Measurements from ENCODE around the gene CTBS. TPM values are rescaled to one million over a fixed set of nuclear protein-coding genes. Genes with fewer than 3 reads are reported as not detected.

The CTBS gene, protein sequence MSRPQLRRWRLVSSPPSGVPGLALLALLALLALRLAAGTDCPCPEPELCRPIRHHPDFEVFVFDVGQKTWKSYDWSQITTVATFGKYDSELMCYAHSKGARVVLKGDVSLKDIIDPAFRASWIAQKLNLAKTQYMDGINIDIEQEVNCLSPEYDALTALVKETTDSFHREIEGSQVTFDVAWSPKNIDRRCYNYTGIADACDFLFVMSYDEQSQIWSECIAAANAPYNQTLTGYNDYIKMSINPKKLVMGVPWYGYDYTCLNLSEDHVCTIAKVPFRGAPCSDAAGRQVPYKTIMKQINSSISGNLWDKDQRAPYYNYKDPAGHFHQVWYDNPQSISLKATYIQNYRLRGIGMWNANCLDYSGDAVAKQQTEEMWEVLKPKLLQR
- total RNA-seq: 7.6 TPM
- polyA plus RNA-seq: 12.5 TPM
- long read RNA-seq, donor 1, partial matches to known transcripts: 0 of 1 reads
- long read RNA-seq, donor 1, other reads (novel, unspliced or antisense): 0 of 1 reads
- long read RNA-seq, donor 2, full-length matches to known transcripts: 6 of 6 reads
- long read RNA-seq, donor 2, partial matches to known transcripts: 0 of 6 reads
- long read RNA-seq, donor 2, other reads (novel, unspliced or antisense): 0 of 6 reads
- long read RNA-seq, donor 3, full-length matches to known transcripts: 1 of 1 reads
- long read RNA-seq, donor 3, partial matches to known transcripts: 0 of 1 reads
- long read RNA-seq, donor 3, other reads (novel, unspliced or antisense): 0 of 1 reads
- long read RNA-seq, donor 4, full-length matches to known transcripts: 3 of 3 reads
- long read RNA-seq, donor 4, partial matches to known transcripts: 0 of 3 reads
- long read RNA-seq, donor 4, other reads (novel, unspliced or antisense): 0 of 3 reads
- long read RNA-seq, donor 5, full-length matches to known transcripts: 7 of 7 reads
- long read RNA-seq, donor 5, partial matches to known transcripts: 0 of 7 reads
- long read RNA-seq, donor 5, other reads (novel, unspliced or antisense): 0 of 7 reads
- long read RNA-seq, donor 6, full-length matches to known transcripts: 5 of 5 reads
- long read RNA-seq, donor 6, partial matches to known transcripts: 0 of 5 reads
- long read RNA-seq, donor 6, other reads (novel, unspliced or antisense): 0 of 5 reads
- long read RNA-seq, donor 7, full-length matches to known transcripts: 3 of 3 reads
- long read RNA-seq, donor 7, partial matches to known transcripts: 0 of 3 reads
- long read RNA-seq, donor 7, other reads (novel, unspliced or antisense): 0 of 3 reads
- long read RNA-seq, donor 8, full-length matches to known transcripts: 2 of 2 reads
- long read RNA-seq, donor 8, partial matches to known transcripts: 0 of 2 reads
- long read RNA-seq, donor 8, other reads (novel, unspliced or antisense): 0 of 2 reads
- long read RNA-seq, donor 9, full-length matches to known transcripts: 6 of 6 reads
- long read RNA-seq, donor 9, partial matches to known transcripts: 0 of 6 reads
- long read RNA-seq, donor 9, other reads (novel, unspliced or antisense): 0 of 6 reads
- long read RNA-seq, donor 10, full-length matches to known transcripts: 7 of 7 reads
- long read RNA-seq, donor 10, partial matches to known transcripts: 0 of 7 reads
- long read RNA-seq, donor 10, other reads (novel, unspliced or antisense): 0 of 7 reads

DNA sequence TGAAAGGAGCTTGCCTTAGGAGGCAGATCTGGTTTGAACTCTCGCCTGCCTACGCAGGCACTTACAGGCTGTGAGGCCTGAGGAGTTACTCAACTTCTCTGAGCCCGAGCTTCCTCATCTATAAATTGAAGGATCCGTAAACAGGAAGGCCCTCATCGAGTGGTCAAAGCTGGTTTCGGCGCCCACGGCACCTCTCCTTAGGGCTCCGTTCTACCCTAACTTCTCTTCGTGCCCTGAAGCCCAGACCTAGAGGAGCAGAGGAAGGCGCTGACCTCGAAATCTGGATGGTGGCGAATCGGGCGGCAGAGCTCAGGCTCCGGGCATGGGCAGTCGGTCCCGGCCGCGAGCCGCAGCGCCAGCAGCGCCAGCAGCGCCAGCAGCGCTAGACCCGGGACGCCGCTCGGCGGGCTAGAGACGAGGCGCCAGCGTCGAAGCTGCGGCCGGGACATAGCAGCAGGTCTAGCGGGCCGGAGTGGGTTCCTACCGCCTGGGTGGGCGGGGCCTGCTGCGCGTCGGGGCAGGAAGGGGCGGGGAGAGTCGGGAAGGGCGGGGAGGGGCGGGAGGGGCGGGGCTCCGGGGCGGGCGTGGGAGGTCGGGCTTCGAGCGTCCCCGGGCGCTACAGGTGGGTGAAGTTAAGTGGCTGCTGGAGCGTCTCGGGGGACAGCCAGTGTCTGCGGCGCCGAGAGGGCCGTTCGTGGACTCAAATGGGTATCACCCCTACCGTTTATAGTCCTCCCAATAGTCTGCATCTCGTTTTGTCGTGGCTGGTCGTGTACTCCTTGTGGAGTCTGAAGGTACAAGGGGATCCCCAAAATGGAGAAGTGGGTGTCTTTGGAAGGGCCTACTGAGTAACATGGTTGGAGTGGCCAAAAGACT lies at the start of gene CTBS:
Gene CTBS, minus strand, starts transcription at position 474 of the 876 bp plus-strand sequence. Its CDS starts 25 bp downstream, at position 449.
- peaks cover 6% of the 10 kb centered on the region in 2 donors for H3K36me3 ChIP-seq (ENCODE audit: control insufficient read depth in 2 of 2, insufficient read depth in 2 of 2, low read length in 1 of 2)
- WGBS: under 1% methylated on average over 67 of the region's 67 CpGs
- H3K4me1 ChIP-seq (ENCODE audit: control insufficient read depth in 2 of 2, insufficient read depth in 2 of 2, low read length in 2 of 2): peaks cover 4 to 10% of the 10 kb centered on the region in 2 donors
- peak within 1 kb of the TSS; percentile 88 to 100 for H3K27ac ChIP-seq (ENCODE audit: low read depth in 1 of 2, low read length in 1 of 2)
- peak; percentile 51 to 90 (median 75) for DNase-seq (ENCODE audit: low read depth in 6 of 9, low spot score in 9 of 9)
- H3K27me3 ChIP-seq (ENCODE audit: control insufficient read depth in 2 of 2, insufficient read depth in 1 of 2, low read length in 1 of 2): no peaks in the 10 kb centered on the region
- H3K9me3 ChIP-seq (ENCODE audit: control insufficient read depth in 2 of 2, insufficient read depth in 1 of 2, low read length in 1 of 2): no peaks in the 10 kb centered on the region
- peak within 1 kb of the TSS; percentile 69 to 99 for H3K4me3 ChIP-seq (ENCODE audit: low read length in 2 of 2)

- H3K4me3 ChIP-seq (ENCODE audit: low read length in 2 of 2): no peak overlapping the region
- H3K27me3 ChIP-seq (ENCODE audit: control insufficient read depth in 2 of 2, insufficient read depth in 1 of 2, low read length in 1 of 2): no peaks in the 10 kb centered on the region
- whole genome bisulfite sequencing: 94% methylated on average over 14 of the region's 14 CpGs
- H3K27ac ChIP-seq (ENCODE audit: low read depth in 1 of 2, low read length in 1 of 2): no peak overlapping the region
- H3K9me3 ChIP-seq (ENCODE audit: control insufficient read depth in 2 of 2, insufficient read depth in 1 of 2, low read length in 1 of 2): no peaks in the 10 kb centered on the region
- no peaks in the 10 kb centered on the region for H3K36me3 ChIP-seq (ENCODE audit: control insufficient read depth in 2 of 2, insufficient read depth in 2 of 2, low read length in 1 of 2)
- no peak for DNase-seq (ENCODE audit: low read depth in 6 of 9, low spot score in 9 of 9)
- H3K4me1 ChIP-seq (ENCODE audit: control insufficient read depth in 2 of 2, insufficient read depth in 2 of 2, low read length in 2 of 2): peaks cover 0 to 2% of the 10 kb centered on the region in 2 donors
These were observed 47.3 kb upstream of the CTBS start for GRCh38 chr1:84621553-84621952.

DNA sequence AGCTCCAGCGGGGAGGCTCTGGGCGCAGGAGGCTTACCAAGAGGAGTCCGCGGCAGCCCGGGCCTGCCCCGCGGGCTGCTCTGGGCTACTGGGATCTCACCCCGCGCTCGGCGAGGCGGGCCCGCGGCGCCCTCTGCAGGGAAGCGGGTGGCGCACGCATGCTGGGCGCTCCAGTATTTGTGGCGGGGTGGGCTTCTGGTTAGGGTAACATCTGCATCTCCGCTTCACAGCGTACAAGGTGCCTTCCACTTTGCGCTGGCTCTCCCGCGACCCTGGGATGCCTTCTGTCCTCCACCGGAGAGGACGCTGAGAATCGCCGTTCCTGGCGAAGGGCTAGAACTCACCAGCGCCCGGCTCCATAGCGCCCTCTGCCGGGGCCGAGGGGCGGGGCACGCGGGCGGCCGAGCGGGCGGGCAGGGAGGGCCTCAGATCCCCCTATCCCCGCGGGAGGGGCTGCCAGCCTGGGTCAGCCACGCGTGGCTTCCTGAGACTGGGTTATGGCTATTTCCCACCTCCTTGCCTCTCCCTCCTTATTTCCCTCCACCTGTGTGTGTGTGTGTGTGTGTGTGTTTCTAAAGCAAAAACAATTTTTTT lies 46.6 kb upstream of the CTBS start:
- peak overlapping the region in 1 of 2 donors; percentile 15 for H3K27ac ChIP-seq (ENCODE audit: low read depth in 1 of 2, low read length in 1 of 2)
- H3K4me3 ChIP-seq (ENCODE audit: low read length in 2 of 2): peak overlapping the region; percentile 56 to 59
- DNase-seq (ENCODE audit: low read depth in 6 of 9, low spot score in 9 of 9): peak; percentile 38 to 85 (median 70)
- WGBS: under 1% methylated on average over 46 of the region's 46 CpGs
- peaks cover 0 to 2% of the 10 kb centered on the region in 2 donors for H3K4me1 ChIP-seq (ENCODE audit: control insufficient read depth in 2 of 2, insufficient read depth in 2 of 2, low read length in 2 of 2)
- no peaks in the 10 kb centered on the region for H3K27me3 ChIP-seq (ENCODE audit: control insufficient read depth in 2 of 2, insufficient read depth in 1 of 2, low read length in 1 of 2)
- no peaks in the 10 kb centered on the region for H3K36me3 ChIP-seq (ENCODE audit: control insufficient read depth in 2 of 2, insufficient read depth in 2 of 2, low read length in 1 of 2)
- no peaks in the 10 kb centered on the region for H3K9me3 ChIP-seq (ENCODE audit: control insufficient read depth in 2 of 2, insufficient read depth in 1 of 2, low read length in 1 of 2)

GRCh38 chr1:84619383-84620102 lies 45.3 kb upstream of the CTBS start:
- no peak for DNase-seq (ENCODE audit: low read depth in 6 of 9, low spot score in 9 of 9)
- WGBS: 80% methylated on average over 9 of the region's 9 CpGs
- no peak overlapping the region for H3K27ac ChIP-seq (ENCODE audit: low read depth in 1 of 2, low read length in 1 of 2)
- H3K4me1 ChIP-seq (ENCODE audit: control insufficient read depth in 2 of 2, insufficient read depth in 2 of 2, low read length in 2 of 2): peaks cover 0 to 2% of the 10 kb centered on the region in 2 donors
- no peaks in the 10 kb centered on the region for H3K36me3 ChIP-seq (ENCODE audit: control insufficient read depth in 2 of 2, insufficient read depth in 2 of 2, low read length in 1 of 2)
- H3K27me3 ChIP-seq (ENCODE audit: control insufficient read depth in 2 of 2, insufficient read depth in 1 of 2, low read length in 1 of 2): no peaks in the 10 kb centered on the region
- H3K9me3 ChIP-seq (ENCODE audit: control insufficient read depth in 2 of 2, insufficient read depth in 1 of 2, low read length in 1 of 2): no peaks in the 10 kb centered on the region
- H3K4me3 ChIP-seq (ENCODE audit: low read length in 2 of 2): no peak overlapping the region

DNA sequence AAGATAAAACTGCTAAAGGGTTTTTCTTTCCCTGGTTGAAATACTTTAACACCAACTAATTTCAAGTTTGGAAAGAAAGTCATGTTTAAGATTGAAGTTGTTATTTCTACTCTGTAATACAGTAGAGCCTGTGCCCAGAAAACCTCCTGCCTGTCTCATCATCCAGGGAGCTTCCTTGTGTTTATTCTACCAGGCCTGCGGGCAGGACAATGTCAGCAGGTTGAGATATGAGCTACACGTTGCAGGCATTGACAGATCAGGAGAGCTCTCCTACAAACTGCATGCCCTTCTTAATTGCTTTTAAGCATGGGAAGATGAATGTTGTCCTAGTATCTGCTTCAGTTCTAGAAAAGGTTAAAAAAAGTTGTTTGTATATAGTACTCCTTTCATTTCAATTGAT lies 43.1 kb upstream of the CTBS start:
- Histone ChIP-seq H3K4me3 (ENCODE audit: low read length in 2 of 2) (no peak overlapping the region), H3K27ac (ENCODE audit: low read depth in 1 of 2, low read length in 1 of 2) (no peak overlapping the region), H3K36me3 (ENCODE audit: control insufficient read depth in 2 of 2, insufficient read depth in 2 of 2, low read length in 1 of 2) (no peaks in the 10 kb centered on the region), H3K4me1 (ENCODE audit: control insufficient read depth in 2 of 2, insufficient read depth in 2 of 2, low read length in 2 of 2) (peaks cover 0 to 2% of the 10 kb centered on the region in 2 donors), H3K27me3 (ENCODE audit: control insufficient read depth in 2 of 2, insufficient read depth in 1 of 2, low read length in 1 of 2) (no peaks in the 10 kb centered on the region), H3K9me3 (ENCODE audit: control insufficient read depth in 2 of 2, insufficient read depth in 1 of 2, low read length in 1 of 2) (peaks cover 0 to 12% of the 10 kb centered on the region in 2 donors)
- no peak for DNase-seq (ENCODE audit: low read depth in 6 of 9, low spot score in 9 of 9)
- WGBS: 89% methylated on average over 2 of the region's 2 CpGs

DNA sequence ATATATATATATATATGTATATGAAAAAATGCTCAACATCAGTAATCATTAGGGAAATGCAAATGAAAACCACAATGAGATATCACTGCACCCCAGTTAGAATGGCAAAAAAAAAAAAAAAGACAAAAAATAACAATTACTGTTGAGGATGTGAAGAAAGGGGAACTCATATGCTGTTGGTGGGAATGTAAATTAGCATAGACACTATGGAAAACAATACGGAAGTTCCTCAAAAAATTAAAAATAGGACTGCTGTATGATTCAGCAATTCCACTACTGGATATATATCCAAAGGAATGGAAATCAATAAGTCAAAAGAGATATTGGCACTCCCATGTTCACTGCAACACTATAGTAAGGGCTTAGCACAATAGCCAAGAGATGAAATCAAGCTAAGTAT lies 41.5 kb upstream of the CTBS start:
- no peak overlapping the region for H3K27ac ChIP-seq (ENCODE audit: low read depth in 1 of 2, low read length in 1 of 2)
- no peaks in the 10 kb centered on the region for H3K27me3 ChIP-seq (ENCODE audit: control insufficient read depth in 2 of 2, insufficient read depth in 1 of 2, low read length in 1 of 2)
- 84% methylated on average over 1 of the region's 1 CpG for WGBS
- no peak overlapping the region for H3K4me3 ChIP-seq (ENCODE audit: low read length in 2 of 2)
- no peaks in the 10 kb centered on the region for H3K36me3 ChIP-seq (ENCODE audit: control insufficient read depth in 2 of 2, insufficient read depth in 2 of 2, low read length in 1 of 2)
- peaks cover 0 to 12% of the 10 kb centered on the region in 2 donors for H3K9me3 ChIP-seq (ENCODE audit: control insufficient read depth in 2 of 2, insufficient read depth in 1 of 2, low read length in 1 of 2)
- DNase-seq (ENCODE audit: low read depth in 6 of 9, low spot score in 9 of 9): no peak
- no peaks in the 10 kb centered on the region for H3K4me1 ChIP-seq (ENCODE audit: control insufficient read depth in 2 of 2, insufficient read depth in 2 of 2, low read length in 2 of 2)

- no peaks in the 10 kb centered on the region for H3K4me1 ChIP-seq (ENCODE audit: control insufficient read depth in 2 of 2, insufficient read depth in 2 of 2, low read length in 2 of 2)
- peaks cover 0 to 12% of the 10 kb centered on the region in 2 donors for H3K9me3 ChIP-seq (ENCODE audit: control insufficient read depth in 2 of 2, insufficient read depth in 1 of 2, low read length in 1 of 2)
- no peak overlapping the region for H3K27ac ChIP-seq (ENCODE audit: low read depth in 1 of 2, low read length in 1 of 2)
- H3K27me3 ChIP-seq (ENCODE audit: control insufficient read depth in 2 of 2, insufficient read depth in 1 of 2, low read length in 1 of 2): no peaks in the 10 kb centered on the region
- H3K4me3 ChIP-seq (ENCODE audit: low read length in 2 of 2): no peak overlapping the region
- H3K36me3 ChIP-seq (ENCODE audit: control insufficient read depth in 2 of 2, insufficient read depth in 2 of 2, low read length in 1 of 2): no peaks in the 10 kb centered on the region
- no peak for DNase-seq (ENCODE audit: low read depth in 6 of 9, low spot score in 9 of 9)
- 100% methylated on average over 2 of the region's 2 CpGs for whole genome bisulfite sequencing
These were observed 39.6 kb upstream of the CTBS start for GRCh38 chr1:84613887-84614286.

Data from thymus (tissue), 14 donors.